ENCODE results near the gene MFF. TPM values are rescaled to one million over a fixed set of nuclear protein-coding genes. Genes with fewer than 3 reads are reported as not detected.

The MFF gene
- total RNA-seq, 1 experiment from 2014 or later, result 83.3 TPM

- Mint-ChIP-seq H3K27ac (no peak overlapping the region), H3K9me3 (no peaks in the 10 kb centered on the region), H3K4me1 (peaks cover 0 to 8% of the 10 kb centered on the region in 2 experiments; a peak in 2 of 4 replicates), H3K36me3 (ENCODE audit: insufficient read depth in 1 of 3, low read depth in 3 of 3) (peaks cover 2 to 22% (median 17%) of the 10 kb centered on the region in 3 experiments; a peak in 6 of 7 replicates), H3K27me3 (ENCODE audit: low read depth) (no peaks in the 10 kb centered on the region), H3K4me3 (no peak overlapping the region)
- Histone ChIP-seq H2BK15ac (ENCODE audit: low read depth, low read length) (no peak overlapping the region), H3K79me1 (ENCODE audit: insufficient read depth, low read depth, low read length, poor library complexity, severe bottlenecking) (no peaks in the 10 kb centered on the region), H3K14ac (ENCODE audit: insufficient read depth, low read length) (no peak overlapping the region), H3K18ac (ENCODE audit: insufficient read length, low read depth, low read length) (no peak overlapping the region), H4K20me1 (ENCODE audit: control insufficient read depth, insufficient read depth, insufficient read length) (no peaks in the 10 kb centered on the region), H4K8ac (replicated peaks; ENCODE audit: insufficient read length, low read depth, low read length) (no peak overlapping the region), H3K9ac (ENCODE audit: extremely low read depth, insufficient read length, low read length) (no peak overlapping the region), H4K91ac (ENCODE audit: insufficient read length, low read depth, low read length) (no peak overlapping the region), H3K27ac (ENCODE audit: insufficient read length, low read depth, low read length) (no peak overlapping the region), H2AK5ac (ENCODE audit: insufficient read length, low read length) (no peak overlapping the region), H3T11ph (ENCODE audit: low read length) (no peak overlapping the region), H3K27me3 (ENCODE audit: insufficient read depth, low read length) (no peaks in the 10 kb centered on the region), H3K56ac (ENCODE audit: insufficient read length, low read depth, low read length) (no peak overlapping the region), H3K23me2 (ENCODE audit: insufficient read length, low read depth, low read length, poor library complexity, severe bottlenecking) (no peaks in the 10 kb centered on the region), H2BK5ac (ENCODE audit: insufficient read length, low read length) (no peak overlapping the region), H2BK12ac (ENCODE audit: insufficient read length, low read depth, low read length) (no peak overlapping the region), H3K23ac (ENCODE audit: insufficient read length, low read depth, low read length) (no peak overlapping the region), H2AFZ (ENCODE audit: low read length) (no peak overlapping the region), H3K4me1 (ENCODE audit: insufficient read depth, low read length) (no peaks in the 10 kb centered on the region; the same call in 1 of the 2 replicates), H2BK120ac (ENCODE audit: low read depth, low read length, poor library complexity, severe bottlenecking) (no peak overlapping the region), H4K5ac (ENCODE audit: insufficient read length, low read depth, low read length) (no peak overlapping the region), H3K4ac (ENCODE audit: low read depth, low read length) (no peak overlapping the region), H3K4me2 (ENCODE audit: insufficient read depth, insufficient read length, low read length) (no peak overlapping the region), H3K9me3 (ENCODE audit: control insufficient read depth, low read depth, low read length) (no peaks in the 10 kb centered on the region), H2BK20ac (ENCODE audit: low read depth, low read length, poor library complexity, severe bottlenecking) (no peak overlapping the region), H3K79me2 (ENCODE audit: insufficient read depth, low read length) (no peaks in the 10 kb centered on the region)
- no peak for TF ChIP-seq CTCF (conservative IDR thresholded peaks at IDR 0.05)
- no peak for DNase-seq
- WGBS (ENCODE audit: extremely low coverage, insufficient read length, low lambda C conversion rate), result no CpG with 5 or more reads among the region's 7 CpGs
Observed at GRCh38 chr2:227349989-227350612, 25.1 kb downstream of the MFF start.
